OCI-M1 (cell line): ENCODE results near the gene SLC16A11.
"Not testable (repeated sequence)": the region's sequence is repeated elsewhere in the genome, so short reads cannot be mapped to it uniquely, and the experiment has no call there.

Source experiments
- DNase-seq: peaks from one replicate; lab custom pipeline; 2025; lab: John Stamatoyannopoulos, UW

The SLC16A11 gene

GRCh38 chr17:7043497-7044198 is at the start of gene SLC16A11:
SLC16A11 (minus strand) TSS chr17:7044092; CDS start chr17:7043513, 579 bp downstream.
- no peak for DNase-seq

GRCh38 chr17:7091311-7092005 is 47.6 kb upstream of the SLC16A11 start:
- DNase-seq: peak; percentile 13

- not testable (repeated sequence) for DNase-seq
Measured at GRCh38 chr17:7089570-7089969, 45.7 kb upstream of the SLC16A11 start.

- not testable (repeated sequence) for DNase-seq
Measured at GRCh38 chr17:7088442-7088841, 44.5 kb upstream of the SLC16A11 start.

GRCh38 chr17:7084088-7084487 is 40.2 kb upstream of the SLC16A11 start:
- peak; percentile 60 for DNase-seq

- DNase-seq: no peak
Measured at GRCh38 chr17:7083592-7083991, 39.7 kb upstream of the SLC16A11 start.

- no peak for DNase-seq
Measured at GRCh38 chr17:7081341-7082062, 37.6 kb upstream of the SLC16A11 start.

- DNase-seq: no peak
Measured at GRCh38 chr17:7080456-7081041, 36.7 kb upstream of the SLC16A11 start.

GRCh38 chr17:7079581-7080455 is 35.9 kb upstream of the SLC16A11 start, which contains the start of gene CLEC10A:
CLEC10A (minus strand) TSS chr17:7080251; CDS start chr17:7078812, 1,439 bp downstream.
- DNase-seq: peak; percentile 31

GRCh38 chr17:7078711-7079110 is 34.8 kb upstream of the SLC16A11 start:
- DNase-seq: no peak

GRCh38 chr17:7077911-7078546 is 34.1 kb upstream of the SLC16A11 start:
- no peak for DNase-seq

- no peak for DNase-seq
Measured at GRCh38 chr17:7074931-7075330, 31.0 kb upstream of the SLC16A11 start.

GRCh38 chr17:7072406-7072805 is 28.5 kb upstream of the SLC16A11 start:
- DNase-seq: no peak

GRCh38 chr17:7070712-7071111 is 26.8 kb upstream of the SLC16A11 start:
- DNase-seq: no peak

- no peak for DNase-seq
Measured at GRCh38 chr17:7068268-7068667, 24.4 kb upstream of the SLC16A11 start.

- DNase-seq: no peak
Measured at GRCh38 chr17:7067198-7067597, 23.3 kb upstream of the SLC16A11 start.

- DNase-seq: no peak
Measured at GRCh38 chr17:7064261-7064660, 20.4 kb upstream of the SLC16A11 start.

- DNase-seq: no peak
Measured at GRCh38 chr17:7063518-7064094, 19.7 kb upstream of the SLC16A11 start.

- DNase-seq: peak; percentile 19
Measured at GRCh38 chr17:7060165-7060891, 16.4 kb upstream of the SLC16A11 start.
